Cardiac fibroblast (primary cell): Measurements from ENCODE around the gene SARM1.
A peak's percentile ranks its signal among the peaks of the same experiment; 100 is the strongest.

Experiments used
- DNase-seq, 2 donors: peaks; one replicate each; pipeline versions ENCODE4 v3.0.0 to v3.0.0-alpha.2; 2010; ENCODE audit warnings: low read depth in 2 of 2
- H3K4me3 ChIP-seq, 2 donors: replicated peaks in 1 of 2; 1 replicate in 1 of 2; 2 replicates in 1 of 2; pipeline ENCODE4 v1.5.1; 2011; ENCODE audit warnings: low read depth in 2 of 2, low read length in 2 of 2, mild to moderate bottlenecking in 2 of 2, moderate library complexity in 1 of 2
- CTCF ChIP-seq: IDR thresholded peaks from one replicate; pipeline ENCODE4 v1.5.1; 2011; ENCODE audit warnings: low read depth, mild to moderate bottlenecking, low read length, inconsistent platforms

SARM1 gene

GRCh38 chr17:28340374-28340773 is 31.1 kb upstream of the SARM1 start:
- DNase-seq, result no peak
- no peak overlapping the region for H3K4me3 ChIP-seq
- no peak for TF ChIP-seq CTCF

- H3K4me3 ChIP-seq, result no peak overlapping the region
- no peak for TF ChIP-seq CTCF
- DNase-seq, result no peak
Observed at GRCh38 chr17:28341516-28341915, 30.0 kb upstream of the SARM1 start.

GRCh38 chr17:28342313-28342712 is 29.2 kb upstream of the SARM1 start:
- no peak overlapping the region for H3K4me3 ChIP-seq
- TF ChIP-seq CTCF, result no peak
- DNase-seq, result no peak

- DNase-seq, result no peak
- TF ChIP-seq CTCF, result no peak
- H3K4me3 ChIP-seq, result no peak overlapping the region
Observed at GRCh38 chr17:28343491-28343932, 28.0 kb upstream of the SARM1 start.

GRCh38 chr17:28344011-28344410 is 27.5 kb upstream of the SARM1 start:
- no peak for TF ChIP-seq CTCF
- no peak overlapping the region for H3K4me3 ChIP-seq
- no peak for DNase-seq

- no peak for TF ChIP-seq CTCF
- DNase-seq, result no peak
- no peak overlapping the region for H3K4me3 ChIP-seq
Observed at GRCh38 chr17:28344435-28344901, 27.0 kb upstream of the SARM1 start.

GRCh38 chr17:28345419-28346198 is 25.9 kb upstream of the SARM1 start:
- H3K4me3 ChIP-seq, result no peak overlapping the region
- no peak for TF ChIP-seq CTCF
- DNase-seq, result peak; percentile 15 to 49
